Activated T-cell treated with anti-CD3 and anti-CD28 coated beads for 4 hours (primary cell): ENCODE data around the gene TAF5L.

Experiments
- DNase-seq: peaks from one replicate; pipeline ENCODE4 v3.0.0-alpha.2; 2020

TAF5L gene

DNA sequence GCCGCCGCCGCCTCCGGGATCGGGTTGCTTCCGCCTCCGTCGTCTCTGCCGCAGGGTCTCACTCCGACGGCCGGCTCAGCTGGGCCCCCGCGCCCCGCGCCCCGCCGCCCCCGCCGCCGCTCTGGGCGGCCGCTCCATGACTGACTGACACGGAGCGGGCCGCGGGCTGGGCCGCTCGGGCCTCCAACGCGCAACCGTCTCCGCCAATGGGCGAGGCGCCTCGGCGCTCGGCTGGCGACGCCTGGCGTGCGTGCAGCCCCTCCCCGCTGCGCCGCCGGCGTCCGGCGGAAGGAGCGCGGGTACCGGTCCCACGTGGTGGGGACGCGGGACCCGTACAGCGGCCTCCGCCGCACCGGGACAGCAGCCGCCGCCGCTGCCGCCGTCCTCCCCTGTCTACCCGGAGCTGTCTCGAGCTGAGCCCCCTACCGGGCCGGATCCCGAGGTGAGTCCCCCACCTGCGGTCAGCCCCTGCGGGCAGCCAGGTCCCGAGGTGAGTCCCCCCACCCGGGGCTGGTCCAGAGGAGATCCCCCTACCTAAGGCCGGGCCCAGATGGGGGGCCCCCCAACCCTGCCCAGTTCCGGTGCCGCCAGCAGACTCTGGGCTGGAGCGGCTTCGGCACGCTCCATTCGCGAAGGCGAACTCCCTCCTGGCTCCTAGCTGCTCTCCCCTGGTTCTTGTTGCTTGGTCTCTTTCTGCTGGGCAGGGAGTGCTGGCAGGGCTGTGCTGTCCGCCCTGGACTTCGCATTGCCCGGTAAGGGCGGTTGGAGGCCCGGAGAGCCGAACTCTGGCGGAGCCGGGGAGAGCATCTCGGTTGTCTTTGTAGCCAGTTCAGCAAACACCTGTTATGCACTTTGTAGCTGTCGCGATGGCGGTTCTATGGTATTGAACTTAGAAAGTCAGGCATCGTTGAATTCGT, at the start of gene TAF5L, which contains the start of gene URB2:
Gene TAF5L, minus strand, starts transcription at position 208 of the 917 bp plus-strand sequence. CDS start 11,640 bp downstream, outside the sequence.
Gene URB2, plus strand, starts transcription at position 333 of the 917 bp plus-strand sequence. CDS start 1,387 bp downstream, outside the sequence.
- DNase-seq, result peak; percentile 70

- no peak for DNase-seq
Measured at GRCh38 chr1:229675396-229675795, 49.5 kb upstream of the TAF5L start.

DNA sequence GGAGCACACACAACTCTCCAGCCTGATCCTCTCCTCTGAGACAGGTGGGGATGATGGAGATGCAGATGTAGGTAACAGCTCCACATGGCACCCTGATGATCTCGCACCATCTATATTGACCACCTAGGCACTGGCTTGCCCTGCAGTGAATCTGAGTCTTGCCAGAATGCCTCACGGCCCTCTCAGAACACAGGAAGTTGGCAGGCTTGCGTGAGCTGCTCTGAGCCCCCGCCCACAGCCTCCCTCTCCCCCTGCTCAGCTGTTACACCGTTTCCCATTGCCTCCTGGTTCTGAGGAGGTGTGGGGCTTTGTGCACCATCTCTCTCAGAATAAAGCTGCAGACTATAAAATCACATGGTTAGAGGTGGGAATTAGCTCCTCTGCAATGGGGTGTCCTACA, 48.1 kb upstream of the TAF5L start:
- no peak for DNase-seq

DNA sequence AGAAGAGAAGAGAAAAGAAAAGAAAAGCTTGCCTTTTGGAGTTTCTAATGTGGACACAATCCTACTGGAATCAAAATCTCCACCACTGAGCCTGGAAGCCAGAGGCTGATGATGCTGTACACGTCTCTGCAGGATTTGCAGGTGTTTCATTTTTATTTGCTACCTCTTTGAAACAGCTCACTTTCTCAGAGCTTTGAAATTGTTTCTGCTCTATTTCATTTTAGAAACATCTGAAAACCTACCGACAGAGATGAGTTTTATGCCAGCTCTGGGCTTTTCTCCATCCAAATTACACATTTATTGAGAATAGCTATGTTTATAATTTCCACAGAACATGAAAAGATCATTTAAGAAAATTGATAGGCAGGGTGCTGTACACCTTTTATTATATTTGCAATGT, 46.3 kb upstream of the TAF5L start:
- DNase-seq, result no peak

DNA sequence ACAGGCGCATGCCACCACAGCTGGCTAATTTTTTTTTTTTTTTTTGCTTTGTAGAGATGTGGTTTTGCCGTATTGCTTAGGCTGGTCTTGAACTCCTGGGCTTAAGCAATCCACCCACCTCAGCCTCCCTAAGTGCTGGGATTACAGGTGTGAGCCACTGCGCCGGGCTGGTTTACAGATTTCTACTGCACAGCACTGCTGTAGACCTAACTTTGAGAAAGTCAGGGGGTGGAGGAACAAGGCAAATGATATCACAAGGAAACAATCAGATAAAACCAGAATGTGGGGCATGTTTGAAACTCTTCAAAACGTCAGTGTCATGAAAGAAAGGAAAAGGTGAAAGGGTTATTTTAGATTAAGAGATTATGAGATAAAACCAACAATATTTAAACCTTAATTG, 45.4 kb upstream of the TAF5L start:
- DNase-seq, result no peak

GRCh38 chr1:229669333-229669732, 43.4 kb upstream of the TAF5L start:
- DNase-seq, result no peak

- DNase-seq, result no peak
Measured at GRCh38 chr1:229666585-229666984, 40.7 kb upstream of the TAF5L start.

DNA sequence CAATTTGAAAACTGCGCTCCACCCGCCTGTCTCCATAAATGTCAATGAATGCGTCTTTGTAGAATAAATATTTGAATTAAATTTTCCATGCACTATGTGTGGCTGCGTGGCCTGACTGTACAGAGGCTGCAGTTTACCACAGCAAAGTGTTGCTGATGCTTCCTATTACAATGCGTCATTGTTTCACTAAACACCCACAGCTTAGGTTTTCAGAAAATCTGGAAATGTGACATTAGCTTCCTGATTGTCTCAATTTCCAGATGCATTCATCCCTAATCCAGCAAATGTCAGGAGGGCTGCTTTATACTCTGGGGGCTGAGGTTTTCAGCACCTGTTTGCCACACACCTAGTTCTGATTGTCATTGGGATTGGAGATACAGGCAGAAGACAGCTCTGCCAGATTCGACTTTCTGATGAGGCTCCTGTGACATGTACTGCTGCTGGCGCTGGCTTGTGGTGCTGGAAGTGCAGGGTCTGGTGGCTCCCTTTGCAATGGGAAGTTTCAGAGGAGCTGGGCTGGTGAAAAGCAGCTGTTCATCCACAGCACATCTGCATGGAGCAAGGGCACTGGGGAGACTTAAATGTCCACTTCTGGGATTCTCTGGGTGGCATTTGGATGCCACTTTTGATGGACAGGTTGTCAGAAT, 40.1 kb upstream of the TAF5L start:
- no peak for DNase-seq

DNA sequence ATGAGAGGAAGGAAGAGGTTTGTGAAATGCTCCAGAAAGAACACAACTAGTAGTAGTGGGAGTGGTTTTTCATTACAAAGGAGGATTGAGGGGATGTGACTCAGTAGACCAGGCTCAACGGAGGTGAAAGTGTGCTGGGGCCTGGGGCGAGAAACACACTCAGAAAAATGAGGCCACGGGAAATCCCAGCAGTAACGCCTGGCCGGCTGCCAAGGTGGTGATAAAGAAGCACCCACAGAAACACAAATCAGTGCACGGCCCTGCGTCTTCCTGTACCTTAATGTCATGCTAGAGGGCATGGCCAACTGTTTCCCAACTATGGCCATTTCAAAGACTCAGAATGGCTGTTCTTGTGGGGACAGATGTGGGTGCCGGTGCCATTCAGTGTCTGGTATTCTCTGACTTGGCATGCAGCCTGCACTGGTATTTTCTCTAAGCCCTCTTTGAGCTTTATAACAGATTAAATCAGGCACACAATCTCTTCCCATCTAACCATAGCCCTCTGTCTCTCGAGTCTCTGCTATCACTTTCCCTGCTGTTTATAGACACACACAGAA, 38.3 kb upstream of the TAF5L start:
- DNase-seq, result peak; percentile 78

DNA sequence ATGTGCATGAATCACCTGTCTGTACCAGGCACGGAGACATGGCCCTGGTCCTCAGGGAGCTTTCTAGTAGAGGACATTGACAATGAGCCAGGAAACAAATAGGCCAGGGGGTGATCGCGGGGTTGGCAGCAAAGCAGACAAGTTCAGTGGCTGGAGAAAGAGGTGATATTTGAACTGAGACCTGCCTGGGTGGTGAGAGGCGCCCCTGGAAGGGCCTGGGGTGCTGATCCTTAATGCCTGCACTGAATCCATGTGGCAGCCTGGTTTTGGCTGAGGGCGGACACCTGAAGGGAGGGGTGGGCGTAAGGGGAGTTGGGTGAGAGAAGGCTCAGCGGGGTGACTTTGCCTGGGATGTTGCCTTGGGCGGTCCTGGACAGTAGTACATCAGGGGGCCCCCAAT, 36.0 kb upstream of the TAF5L start:
- no peak for DNase-seq

- peak; percentile 56 for DNase-seq
Measured at GRCh38 chr1:229661022-229661877, 35.3 kb upstream of the TAF5L start.

DNA sequence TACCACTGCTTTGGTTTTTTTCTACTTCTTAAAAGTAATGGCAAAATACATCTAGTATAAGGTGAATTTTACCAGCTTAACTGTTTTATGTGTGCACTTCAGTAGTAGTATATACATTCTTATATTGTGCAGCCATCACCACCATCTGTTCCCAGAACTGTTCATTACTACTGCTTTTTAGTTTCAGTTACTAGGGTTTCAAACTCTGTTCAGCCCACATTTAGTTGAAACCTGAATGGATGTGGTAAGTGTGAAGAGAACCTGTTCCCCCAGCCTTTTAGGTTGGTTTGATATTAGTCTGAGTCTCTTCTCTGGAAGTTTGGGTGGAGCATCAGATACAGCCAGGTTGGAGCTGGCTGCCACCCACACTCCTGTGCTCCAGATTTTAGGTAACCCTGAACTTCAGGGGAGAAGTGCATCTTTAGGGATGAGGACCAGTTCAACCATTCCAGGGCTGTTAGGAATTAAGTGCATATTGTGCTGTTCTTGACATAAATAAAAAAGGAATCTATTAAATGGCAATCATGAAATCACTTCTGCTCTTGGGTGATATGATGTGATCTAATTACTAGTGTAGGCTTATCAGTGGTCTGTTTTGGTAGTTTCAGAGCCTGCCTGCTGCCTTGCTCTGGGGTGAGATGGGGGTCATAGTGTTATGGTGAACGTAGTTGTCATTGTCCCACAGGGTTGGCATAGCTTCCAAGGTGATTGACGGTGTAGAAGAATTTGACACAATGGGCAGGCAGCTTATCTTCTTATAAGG, 32.3 kb upstream of the TAF5L start:
- DNase-seq, result no peak

DNA sequence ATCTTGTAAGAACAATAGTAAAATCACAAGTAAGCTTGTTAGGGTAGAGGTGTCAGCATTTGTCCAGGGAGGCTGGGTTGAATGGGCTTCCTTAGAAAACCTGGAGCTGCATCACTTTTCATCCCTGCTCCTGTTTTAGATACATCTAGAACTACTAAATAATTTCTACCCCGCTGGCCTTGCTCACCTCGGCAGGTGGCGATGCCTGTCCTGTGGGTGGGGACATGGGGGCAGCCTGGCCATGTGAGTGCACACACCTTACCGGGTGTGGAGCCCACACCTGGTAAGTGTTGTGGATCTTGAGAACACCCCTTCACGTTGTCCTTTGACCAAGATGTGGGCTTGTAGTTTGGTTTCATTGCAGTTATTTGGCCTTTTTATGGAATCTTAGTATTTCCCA, 29.9 kb upstream of the TAF5L start:
- DNase-seq, result no peak

GRCh38 chr1:229653420-229653819, 27.5 kb upstream of the TAF5L start:
- no peak for DNase-seq

- no peak for DNase-seq
Measured at GRCh38 chr1:229651546-229651945, 25.6 kb upstream of the TAF5L start.

DNA sequence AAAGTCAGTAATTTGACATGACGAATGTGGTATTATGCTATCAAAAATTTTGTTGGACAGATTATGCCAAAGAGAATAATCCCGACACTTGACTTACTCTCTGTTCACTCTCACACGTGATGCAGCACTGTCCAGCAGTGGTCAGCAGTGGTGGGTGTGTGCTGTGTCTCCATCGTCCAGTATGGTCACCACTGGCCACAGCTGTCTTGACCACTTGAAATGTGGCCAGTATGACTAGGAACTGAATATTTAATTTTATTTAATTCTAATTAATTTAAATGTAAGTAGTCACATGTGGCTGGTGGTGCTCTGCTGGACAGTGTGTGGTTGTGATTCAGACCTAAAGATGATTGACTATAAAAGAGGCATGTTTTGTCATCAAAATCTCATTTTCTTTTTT, 24.1 kb upstream of the TAF5L start:
- DNase-seq, result no peak

GRCh38 chr1:229648406-229648805, 22.5 kb upstream of the TAF5L start:
- DNase-seq, result no peak

DNA sequence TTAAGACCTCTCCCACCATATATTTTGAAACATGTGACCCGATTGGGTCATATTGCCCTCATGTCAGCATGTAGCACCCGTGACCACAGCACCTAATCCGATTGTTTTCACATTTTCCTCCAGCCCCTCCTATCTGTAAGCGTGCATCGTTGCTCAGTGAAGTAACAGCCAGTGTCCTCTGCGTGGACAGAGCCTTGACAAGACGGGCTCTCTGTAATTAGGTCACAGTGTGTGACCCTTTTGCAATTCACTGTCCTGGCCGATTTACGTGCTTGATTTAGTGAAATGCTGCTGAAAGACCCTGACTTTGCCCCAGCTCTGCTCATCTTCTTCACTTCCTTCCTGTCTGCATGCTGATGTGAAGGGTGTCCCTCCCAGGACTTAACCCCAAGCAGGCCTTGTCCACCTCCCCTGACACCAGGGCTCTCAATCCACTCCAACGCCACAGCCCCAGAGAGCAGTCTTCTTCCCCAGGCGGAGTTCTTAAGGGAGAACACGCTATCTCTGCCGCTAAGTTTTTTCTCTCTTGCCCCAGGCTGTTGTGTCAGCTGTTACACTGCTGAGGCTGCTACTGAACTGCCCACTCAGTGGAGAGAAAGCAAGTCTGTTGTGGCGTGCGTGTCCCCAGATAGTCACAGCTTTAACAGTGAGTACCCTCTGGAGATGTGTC, 19.5 kb upstream of the TAF5L start:
- DNase-seq, result no peak

GRCh38 chr1:229643996-229644745, 18.2 kb upstream of the TAF5L start:
- DNase-seq, result no peak

DNA sequence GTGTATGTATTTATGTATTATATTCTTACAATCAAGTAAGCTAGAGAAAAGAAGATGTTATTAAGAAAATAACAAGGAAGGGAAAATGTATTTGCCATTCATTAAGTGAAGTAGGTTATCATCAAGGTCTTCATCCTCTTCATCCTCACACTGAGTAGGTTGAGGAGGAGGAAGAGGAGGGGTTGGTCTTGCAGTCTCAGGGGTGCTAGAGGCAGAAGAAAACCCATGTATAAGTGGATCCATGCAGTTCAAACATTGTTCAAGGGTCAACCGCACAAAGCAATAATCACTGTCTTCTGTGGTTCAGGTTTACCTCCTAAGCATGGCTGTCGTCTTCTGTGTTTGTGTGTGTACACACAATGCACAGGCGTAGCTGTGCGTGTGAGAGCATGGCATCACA, 17.0 kb upstream of the TAF5L start:
- DNase-seq, result no peak

DNA sequence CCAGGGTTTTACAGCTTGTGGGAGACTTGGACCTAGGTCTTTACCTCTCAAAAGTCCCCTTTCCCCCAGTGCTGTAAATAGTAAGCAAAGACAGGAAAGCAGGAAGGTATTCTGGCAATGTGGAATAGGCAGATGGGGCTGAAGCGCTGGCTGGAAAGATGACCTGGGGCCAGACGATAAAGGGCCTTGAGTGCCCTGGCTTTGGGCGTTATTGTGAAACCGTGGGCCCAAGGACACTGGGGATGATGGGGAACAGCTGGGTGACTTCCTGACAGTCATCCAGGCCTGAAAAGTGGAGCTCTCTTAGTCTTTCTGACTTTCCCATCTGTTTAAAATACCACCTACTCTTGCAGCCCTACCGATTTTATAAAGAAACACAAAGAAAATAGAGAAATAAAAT, 16.5 kb upstream of the TAF5L start:
- DNase-seq, result no peak
